ENCODE measurements around the gene NUPR1.
"Not testable (repeated sequence)": the region's sequence is repeated elsewhere in the genome, so short reads cannot be mapped to it uniquely, and the experiment has no call there.

The NUPR1 gene

GRCh38 chr16:28501258-28502232, 37.2 kb downstream of the NUPR1 start:
- Histone ChIP-seq H3K23ac (ENCODE audit: low read depth, low read length, poor library complexity) (peak overlapping the region; percentile 91), H3K27me3 (ENCODE audit: control insufficient read depth in 3 of 3, insufficient read depth in 3 of 3, low read depth in 1 of 3, low read length in 3 of 3) (peaks cover 0 to 13% (median 4%) of the 10 kb centered on the region in 3 experiments), H3K4me2 (ENCODE audit: insufficient read depth, low read length, poor library complexity, severe bottlenecking) (no peak overlapping the region), H4K8ac (ENCODE audit: low read depth, low read length) (no peak overlapping the region), H3K4ac (ENCODE audit: low read length) (peak overlapping the region; percentile 89), H3K4me1 (ENCODE audit: control insufficient read depth in 2 of 2, insufficient read depth in 1 of 2, low read depth in 1 of 2, low read length in 2 of 2) (no peaks in the 10 kb centered on the region), H3K79me1 (ENCODE audit: low read depth, low read length) (peaks cover 4% of the 10 kb centered on the region), H2BK120ac (ENCODE audit: low read depth, low read length) (no peak overlapping the region), H3K4me3 (ENCODE audit: low read length in 2 of 2) (peak overlapping the region in 1 of 2 donors; percentile 55), H2AFZ (ENCODE audit: low read length) (no peak overlapping the region), H2BK5ac (ENCODE audit: low read length) (peak overlapping the region; percentile 48), H3K18ac (ENCODE audit: low read length) (peak overlapping the region; percentile 27), H3K27ac (replicated peaks; ENCODE audit: low read length) (no peak overlapping the region), H2BK12ac (ENCODE audit: low read length) (peak overlapping the region; percentile 75), H3K9me3 (replicated peaks in 1 of 2; ENCODE audit: control insufficient read depth in 2 of 2, insufficient read depth in 1 of 2, low read depth in 1 of 2, low read length in 2 of 2) (no peaks in the 10 kb centered on the region), H3K14ac (ENCODE audit: low read length) (peak overlapping the region; percentile 75), H2AK5ac (ENCODE audit: low read depth, low read length) (no peak overlapping the region), H4K91ac (ENCODE audit: low read depth, low read length, poor library complexity) (no peak overlapping the region), H3K9ac (ENCODE audit: low read depth, low read length, poor library complexity) (peak overlapping the region; percentile 78), H3K36me3 (replicated peaks in 1 of 2; ENCODE audit: control insufficient read depth in 2 of 2, insufficient read depth in 2 of 2, low read length in 2 of 2) (no peaks in the 10 kb centered on the region), H2BK15ac (ENCODE audit: low read length) (peak overlapping the region; percentile 30)
- DNase-seq (ENCODE audit: low spot score), result no peak
- WGBS, 2 donors (ENCODE audit: extremely low coverage in 2 of 2, insufficient read length in 2 of 2, insufficient replicate concordance in 1 of 2), result no CpG with 5 or more reads among the region's 19 CpGs

GRCh38 chr16:28500476-28501180, 38.1 kb downstream of the NUPR1 start:
- H3K4ac ChIP-seq (ENCODE audit: low read length); H2BK5ac ChIP-seq (ENCODE audit: low read length); H3K9me3 ChIP-seq (replicated peaks in 1 of 2; ENCODE audit: control insufficient read depth in 2 of 2, insufficient read depth in 1 of 2, low read depth in 1 of 2, low read length in 2 of 2); DNase-seq (ENCODE audit: low spot score); H3K79me1 ChIP-seq (ENCODE audit: low read depth, low read length); H3K36me3 ChIP-seq (replicated peaks in 1 of 2; ENCODE audit: control insufficient read depth in 2 of 2, insufficient read depth in 2 of 2, low read length in 2 of 2); H3K4me1 ChIP-seq (ENCODE audit: control insufficient read depth in 2 of 2, insufficient read depth in 1 of 2, low read depth in 1 of 2, low read length in 2 of 2); H3K14ac ChIP-seq (ENCODE audit: low read length); H2BK15ac ChIP-seq (ENCODE audit: low read length); H3K18ac ChIP-seq (ENCODE audit: low read length); H3K9ac ChIP-seq (ENCODE audit: low read depth, low read length, poor library complexity); H3K4me3 ChIP-seq (ENCODE audit: low read length in 2 of 2); H3K4me2 ChIP-seq (ENCODE audit: insufficient read depth, low read length, poor library complexity, severe bottlenecking); H4K91ac ChIP-seq (ENCODE audit: low read depth, low read length, poor library complexity); H2AK5ac ChIP-seq (ENCODE audit: low read depth, low read length); H2BK120ac ChIP-seq (ENCODE audit: low read depth, low read length); H3K27ac ChIP-seq (replicated peaks; ENCODE audit: low read length); H4K8ac ChIP-seq (ENCODE audit: low read depth, low read length); H2AFZ ChIP-seq (ENCODE audit: low read length); H2BK12ac ChIP-seq (ENCODE audit: low read length): not testable (repeated sequence)
- peak overlapping the region; percentile 10 for H3K23ac ChIP-seq (ENCODE audit: low read depth, low read length, poor library complexity)
- H3K27me3 ChIP-seq (ENCODE audit: control insufficient read depth in 3 of 3, insufficient read depth in 3 of 3, low read depth in 1 of 3, low read length in 3 of 3), result peaks cover 0 to 20% (median 4%) of the 10 kb centered on the region in 3 experiments
- WGBS, 2 donors (ENCODE audit: extremely low coverage in 2 of 2, insufficient read length in 2 of 2, insufficient replicate concordance in 1 of 2), result 100% methylated on average over 1 of the region's 18 CpGs; no CpG with 5 or more reads in 1 of the 2 donors

- no CpG with 5 or more reads among the region's 10 CpGs for WGBS, 2 donors (ENCODE audit: extremely low coverage in 2 of 2, insufficient read length in 2 of 2, insufficient replicate concordance in 1 of 2)
- Histone ChIP-seq H2BK15ac (ENCODE audit: low read length) (no peak overlapping the region), H4K8ac (ENCODE audit: low read depth, low read length) (no peak overlapping the region), H3K4me1 (ENCODE audit: control insufficient read depth in 2 of 2, insufficient read depth in 1 of 2, low read depth in 1 of 2, low read length in 2 of 2) (no peaks in the 10 kb centered on the region), H3K18ac (ENCODE audit: low read length) (no peak overlapping the region), H3K4me3 (ENCODE audit: low read length in 2 of 2) (no peak overlapping the region), H3K9me3 (replicated peaks in 1 of 2; ENCODE audit: control insufficient read depth in 2 of 2, insufficient read depth in 1 of 2, low read depth in 1 of 2, low read length in 2 of 2) (no peaks in the 10 kb centered on the region), H3K9ac (ENCODE audit: low read depth, low read length, poor library complexity) (no peak overlapping the region), H3K4me2 (ENCODE audit: insufficient read depth, low read length, poor library complexity, severe bottlenecking) (no peak overlapping the region), H2AFZ (ENCODE audit: low read length) (no peak overlapping the region), H2BK5ac (ENCODE audit: low read length) (no peak overlapping the region), H4K91ac (ENCODE audit: low read depth, low read length, poor library complexity) (no peak overlapping the region), H3K27ac (replicated peaks; ENCODE audit: low read length) (no peak overlapping the region), H2BK120ac (ENCODE audit: low read depth, low read length) (no peak overlapping the region), H2BK12ac (ENCODE audit: low read length) (no peak overlapping the region), H3K14ac (ENCODE audit: low read length) (no peak overlapping the region), H3K23ac (ENCODE audit: low read depth, low read length, poor library complexity) (no peak overlapping the region), H3K79me1 (ENCODE audit: low read depth, low read length) (peaks cover 4% of the 10 kb centered on the region), H2AK5ac (ENCODE audit: low read depth, low read length) (no peak overlapping the region), H3K4ac (ENCODE audit: low read length) (no peak overlapping the region), H3K27me3 (ENCODE audit: control insufficient read depth in 3 of 3, insufficient read depth in 3 of 3, low read depth in 1 of 3, low read length in 3 of 3) (peaks cover 0 to 28% (median 4%) of the 10 kb centered on the region in 3 experiments), H3K36me3 (replicated peaks in 1 of 2; ENCODE audit: control insufficient read depth in 2 of 2, insufficient read depth in 2 of 2, low read length in 2 of 2) (no peaks in the 10 kb centered on the region)
- DNase-seq (ENCODE audit: low spot score), result no peak
Measured at GRCh38 chr16:28499854-28500253, 38.9 kb downstream of the NUPR1 start.

Measured in neuronal stem cell (in vitro differentiated cells).